ENCODE results near the gene THSD7A. TPM values are rescaled to one million over a fixed set of nuclear protein-coding genes. Genes with fewer than 3 reads are reported as not detected.

Gene THSD7A
- total and polyA plus RNA-seq, 2 of the 13 experiments (the other 11 are each of a cell fraction or from before 2014, with no cell fraction given) = 0.01 to 0.07 TPM

DNA sequence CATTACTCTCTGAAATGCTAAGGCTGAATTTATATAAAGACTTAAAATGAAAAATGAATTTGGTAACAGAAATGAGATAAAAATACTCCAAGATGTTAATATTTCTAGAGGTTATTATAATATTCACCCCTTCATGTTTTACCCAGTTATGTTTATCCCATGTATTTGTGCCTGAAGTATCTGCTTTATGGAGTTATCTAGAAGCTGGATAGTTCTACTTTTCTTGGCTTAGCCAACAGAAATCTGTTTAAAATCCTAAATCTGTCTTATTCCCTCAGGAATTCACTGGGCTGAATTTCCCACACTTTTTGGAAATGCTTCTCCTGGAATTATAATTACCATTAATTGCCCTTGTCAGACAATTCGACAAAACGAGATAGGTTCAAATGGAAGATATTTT is 201.6 kb downstream of the THSD7A start (continued):
- TF ChIP-seq, protein P1, sequence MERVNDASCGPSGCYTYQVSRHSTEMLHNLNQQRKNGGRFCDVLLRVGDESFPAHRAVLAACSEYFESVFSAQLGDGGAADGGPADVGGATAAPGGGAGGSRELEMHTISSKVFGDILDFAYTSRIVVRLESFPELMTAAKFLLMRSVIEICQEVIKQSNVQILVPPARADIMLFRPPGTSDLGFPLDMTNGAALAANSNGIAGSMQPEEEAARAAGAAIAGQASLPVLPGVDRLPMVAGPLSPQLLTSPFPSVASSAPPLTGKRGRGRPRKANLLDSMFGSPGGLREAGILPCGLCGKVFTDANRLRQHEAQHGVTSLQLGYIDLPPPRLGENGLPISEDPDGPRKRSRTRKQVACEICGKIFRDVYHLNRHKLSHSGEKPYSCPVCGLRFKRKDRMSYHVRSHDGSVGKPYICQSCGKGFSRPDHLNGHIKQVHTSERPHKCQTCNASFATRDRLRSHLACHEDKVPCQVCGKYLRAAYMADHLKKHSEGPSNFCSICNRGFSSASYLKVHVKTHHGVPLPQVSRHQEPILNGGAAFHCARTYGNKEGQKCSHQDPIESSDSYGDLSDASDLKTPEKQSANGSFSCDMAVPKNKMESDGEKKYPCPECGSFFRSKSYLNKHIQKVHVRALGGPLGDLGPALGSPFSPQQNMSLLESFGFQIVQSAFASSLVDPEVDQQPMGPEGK (CRISPR knock-in tag; IDR thresholded peaks at IDR 0.05) = no peak
- TF ChIP-seq ZNF430 (CRISPR knock-in tag; IDR thresholded peaks at IDR 0.05) (no peak), ZNF7 (CRISPR knock-in tag; IDR thresholded peaks at IDR 0.05) (no peak), ZNF264 (CRISPR knock-in tag; IDR thresholded peaks at IDR 0.05) (no peak), ETV5 (CRISPR knock-in tag; IDR thresholded peaks at IDR 0.05; ENCODE audit: borderline replicate concordance) (no peak)

DNA sequence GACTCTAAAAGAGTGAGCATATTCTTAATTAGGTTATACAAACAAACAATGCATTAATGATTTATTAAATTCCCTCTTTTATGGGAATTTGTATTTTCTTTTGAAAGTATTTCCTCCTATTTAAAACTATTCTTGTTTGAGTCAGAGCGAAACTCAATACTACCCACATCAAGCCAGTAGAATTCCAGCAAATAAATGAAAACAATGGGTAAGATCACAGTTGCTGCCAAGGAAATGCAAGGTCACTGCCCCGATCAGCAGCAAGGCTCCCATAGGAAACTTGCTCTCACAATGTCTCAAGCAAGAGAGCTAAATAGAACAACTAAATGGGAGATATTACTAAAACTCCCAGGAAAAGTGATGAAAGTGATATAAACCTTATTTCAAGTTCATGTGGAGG is 206.3 kb downstream of the THSD7A start:
- H4K20me1 ChIP-seq (ENCODE audit: insufficient read depth, low read length) = no peaks in the 10 kb centered on the region
- H3K36me3 ChIP-seq (replicated peaks in 1 of 2; ENCODE audit: control insufficient read depth in 1 of 2, insufficient read depth in 2 of 2, low read length in 2 of 2) = no peaks in the 10 kb centered on the region
- H3K4me2 ChIP-seq (ENCODE audit: low read depth, low read length) = no peak overlapping the region
- no peak overlapping the region for H3K9ac ChIP-seq (ENCODE audit: insufficient read depth, low read depth, low read length)
- no peak overlapping the region for H3K4me3 ChIP-seq (replicated peaks in 1 of 3; ENCODE audit: insufficient read depth in 1 of 3, low read depth in 2 of 3, low read length in 3 of 3)
- BruUV-seq (replicated peaks) = no TSS peak
- in situ Hi-C loops (cut with HindIII; ENCODE audit: extremely low pct_ligation_motif_present, low pct_unique_long_range_greater_than_20kb) (no loop called here), intact Hi-C loops (cut with micrococcal nuclease; ENCODE audit: unreplicated experiment) (no loop called here)
- H3K27ac ChIP-seq (ENCODE audit: extremely low read length, insufficient read depth, low read length) = no peak overlapping the region
- H3K27me3 ChIP-seq (ENCODE audit: control insufficient read depth in 1 of 2, insufficient read depth in 2 of 2, low read length in 2 of 2) = no peaks in the 10 kb centered on the region; a peak in 1 of 5 replicates
- no peak overlapping the region for H2AFZ ChIP-seq (ENCODE audit: low read length)
- ATAC-seq = no peak
- H3K79me2 ChIP-seq (ENCODE audit: insufficient read depth, low read length) = no peaks in the 10 kb centered on the region
- no peak for DNase-seq (ENCODE audit: low spot score)
- 5% methylated on average over 2 of the region's 2 CpGs for WGBS (ENCODE audit: low lambda C conversion rate)
- no peaks in the 10 kb centered on the region for H3K9me3 ChIP-seq (ENCODE audit: low read length)
- ChIA-PET CTCF (ENCODE audit: low intra/inter-chr PET ratio, low total read pairs) (no interaction called here), POLR2A (no interaction called here)
- no peaks in the 10 kb centered on the region for H3K4me1 ChIP-seq (ENCODE audit: insufficient read depth, low read length)
- FAIRE-seq = no peak
- TF ChIP-seq IKZF1 (IDR thresholded peaks at IDR 0.05) (no peak), GABPA (IDR thresholded peaks at IDR 0.05; ENCODE audit: low read depth, low read length) (no peak), GABPA (CRISPR knock-in tag; IDR thresholded peaks at IDR 0.05; ENCODE audit: low read depth) (no peak), CHCHD3 (CRISPR knock-in tag; IDR thresholded peaks at IDR 0.05) (no peak), GLI4 (CRISPR knock-in tag; IDR thresholded peaks at IDR 0.05; ENCODE audit: borderline replicate concordance) (no peak), ZBTB3 (CRISPR knock-in tag; IDR thresholded peaks at IDR 0.05; ENCODE audit: borderline replicate concordance, low read depth) (no peak), SP140L (CRISPR knock-in tag; IDR thresholded peaks at IDR 0.05; ENCODE audit: borderline replicate concordance) (no peak), RFX5 (IDR thresholded peaks at IDR 0.05; ENCODE audit: low read depth, low read length) (no peak), KLF16 (CRISPR knock-in tag; IDR thresholded peaks at IDR 0.05) (no peak), ZNF773 (CRISPR knock-in tag; IDR thresholded peaks at IDR 0.05; ENCODE audit: borderline replicate concordance) (no peak), ZNF335 (CRISPR knock-in tag; IDR thresholded peaks at IDR 0.05) (no peak), ETV6 (CRISPR knock-in tag; conservative IDR thresholded peaks at IDR 0.05) (no peak), ZNF138 (CRISPR knock-in tag; IDR thresholded peaks at IDR 0.05; ENCODE audit: low read depth) (no peak), TBX3 (IDR thresholded peaks at IDR 0.05; ENCODE audit: borderline replicate concordance) (no peak), ZNF644 (CRISPR knock-in tag; IDR thresholded peaks at IDR 0.05; ENCODE audit: low read depth) (no peak), MLLT10 (CRISPR knock-in tag; IDR thresholded peaks at IDR 0.05) (no peak), HMG20A (CRISPR knock-in tag; IDR thresholded peaks at IDR 0.05; ENCODE audit: borderline replicate concordance) (no peak), CBX5 (CRISPR knock-in tag; IDR thresholded peaks at IDR 0.05; ENCODE audit: borderline replicate concordance) (no peak), SOX5 (CRISPR knock-in tag; IDR thresholded peaks at IDR 0.05; ENCODE audit: borderline replicate concordance) (no peak)
- TF ChIP-seq, protein P2, sequence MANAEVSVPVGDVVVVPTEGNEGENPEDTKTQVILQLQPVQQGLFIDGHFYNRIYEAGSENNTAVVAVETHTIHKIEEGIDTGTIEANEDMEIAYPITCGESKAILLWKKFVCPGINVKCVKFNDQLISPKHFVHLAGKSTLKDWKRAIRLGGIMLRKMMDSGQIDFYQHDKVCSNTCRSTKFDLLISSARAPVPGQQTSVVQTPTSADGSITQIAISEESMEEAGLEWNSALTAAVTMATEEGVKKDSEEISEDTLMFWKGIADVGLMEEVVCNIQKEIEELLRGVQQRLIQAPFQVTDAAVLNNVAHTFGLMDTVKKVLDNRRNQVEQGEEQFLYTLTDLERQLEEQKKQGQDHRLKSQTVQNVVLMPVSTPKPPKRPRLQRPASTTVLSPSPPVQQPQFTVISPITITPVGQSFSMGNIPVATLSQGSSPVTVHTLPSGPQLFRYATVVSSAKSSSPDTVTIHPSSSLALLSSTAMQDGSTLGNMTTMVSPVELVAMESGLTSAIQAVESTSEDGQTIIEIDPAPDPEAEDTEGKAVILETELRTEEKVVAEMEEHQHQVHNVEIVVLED (CRISPR knock-in tag; IDR thresholded peaks at IDR 0.05; ENCODE audit: borderline replicate concordance) = no peak
